HEK293 (cell line): ENCODE measurements around the gene C16orf74.

Source experiments
- SP3 ChIP-seq: fragments of 450-650 bp; formaldehyde crosslinking; IDR thresholded peaks from 2 replicates; pipeline ENCODE4 v1.5.1; 2016; ENCODE audit warnings: missing biosample characterization, missing genetic modification characterization
- YY1 ChIP-seq: fragments of 450-650 bp; formaldehyde crosslinking; IDR thresholded peaks from 2 replicates; pipeline ENCODE4 v1.5.1; 2018; ENCODE audit warnings: missing biosample characterization, missing genetic modification characterization
- ZNF221 ChIP-seq: fragments of 450-650 bp; formaldehyde crosslinking; IDR thresholded peaks from 2 replicates; pipeline ENCODE4 v1.5.1; 2017; ENCODE audit warnings: missing biosample characterization, missing genetic modification characterization, borderline replicate concordance
- ZNF274 ChIP-seq, 2 experiments: fragments of 200-500 bp in 1 of 2; fragments of 450-650 bp in 1 of 2; sonication (Bioruptor generic) in 1 of 2; formaldehyde crosslinking in 1 of 2; IDR thresholded peaks; 2 replicates each; pipeline versions ENCODE4 v1.5.1 to v1.6.1; 2014 to 2016; ENCODE audit warnings: borderline replicate concordance in 1 of 2, inconsistent platforms in 1 of 2, low read length in 1 of 2, missing biosample characterization in 1 of 2, missing genetic modification characterization in 1 of 2
- ZNF37A ChIP-seq: fragments of 450-650 bp; IDR thresholded peaks from 2 replicates; pipeline ENCODE4 v1.5.1; 2018; ENCODE audit warnings: missing biosample characterization, missing genetic modification characterization
- ZNF404 ChIP-seq: fragments of 450-650 bp; formaldehyde crosslinking; IDR thresholded peaks from 2 replicates; pipeline ENCODE4 v1.5.1; 2017; ENCODE audit warnings: missing biosample characterization, missing genetic modification characterization
- ZNF433 ChIP-seq: fragments of 450-650 bp; formaldehyde crosslinking; IDR thresholded peaks from 2 replicates; pipeline ENCODE4 v1.5.1; 2016; ENCODE audit warnings: missing biosample characterization, missing genetic modification characterization, low read depth
- ZNF561 ChIP-seq: fragments of 450-650 bp; IDR thresholded peaks from 2 replicates; pipeline ENCODE4 v1.5.1; 2018; ENCODE audit warnings: missing biosample characterization, missing genetic modification characterization, borderline replicate concordance
- TF ChIP-seq, protein P1 (sequence below): fragments of 450-650 bp; formaldehyde crosslinking; IDR thresholded peaks from 2 replicates; pipeline ENCODE4 v1.5.1; 2016; ENCODE audit warnings: missing biosample characterization, missing genetic modification characterization
- TF ChIP-seq, protein P2 (sequence below): fragments of 450-650 bp; formaldehyde crosslinking; IDR thresholded peaks from 2 replicates; pipeline ENCODE4 v1.5.1; 2016; ENCODE audit warnings: missing biosample characterization, missing genetic modification characterization
- TF ChIP-seq, protein P3 (sequence below): fragments of 450-650 bp; formaldehyde crosslinking; IDR thresholded peaks from 2 replicates; pipeline ENCODE4 v1.5.1; 2016; ENCODE audit warnings: missing biosample characterization, missing genetic modification characterization

DNA sequence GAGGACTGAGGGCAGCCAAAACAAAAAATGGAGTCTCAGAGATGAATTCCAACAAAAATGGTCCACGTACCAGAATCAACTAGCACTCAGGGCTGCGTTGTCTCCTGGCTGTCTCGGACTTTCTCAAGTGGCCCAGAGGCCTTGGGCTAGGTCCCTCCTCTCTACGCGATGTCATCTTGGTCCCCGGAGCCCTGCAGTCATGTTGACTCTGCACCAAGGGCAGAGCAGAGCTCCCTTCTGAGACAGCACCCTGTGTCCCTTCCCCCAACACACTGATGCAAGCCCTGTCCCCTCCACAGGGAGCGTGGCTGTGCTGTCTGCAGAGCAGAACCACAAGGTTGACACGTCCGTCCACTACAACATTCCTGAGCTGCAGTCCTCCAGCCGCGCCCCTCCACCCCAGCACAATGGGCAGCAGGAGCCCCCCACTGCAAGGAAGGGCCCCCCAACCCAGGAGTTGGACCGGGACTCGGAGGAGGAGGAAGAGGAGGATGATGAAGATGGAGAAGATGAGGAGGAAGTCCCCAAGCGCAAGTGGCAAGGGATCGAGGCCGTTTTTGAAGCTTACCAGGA lies 83.0 kb downstream of the C16orf74 start:
- no peak for TF ChIP-seq YY1 (tag by site-specific recombination)
- TF ChIP-seq ZNF561 = no peak
- TF ChIP-seq ZNF221 = no peak
- TF ChIP-seq, protein P1, sequence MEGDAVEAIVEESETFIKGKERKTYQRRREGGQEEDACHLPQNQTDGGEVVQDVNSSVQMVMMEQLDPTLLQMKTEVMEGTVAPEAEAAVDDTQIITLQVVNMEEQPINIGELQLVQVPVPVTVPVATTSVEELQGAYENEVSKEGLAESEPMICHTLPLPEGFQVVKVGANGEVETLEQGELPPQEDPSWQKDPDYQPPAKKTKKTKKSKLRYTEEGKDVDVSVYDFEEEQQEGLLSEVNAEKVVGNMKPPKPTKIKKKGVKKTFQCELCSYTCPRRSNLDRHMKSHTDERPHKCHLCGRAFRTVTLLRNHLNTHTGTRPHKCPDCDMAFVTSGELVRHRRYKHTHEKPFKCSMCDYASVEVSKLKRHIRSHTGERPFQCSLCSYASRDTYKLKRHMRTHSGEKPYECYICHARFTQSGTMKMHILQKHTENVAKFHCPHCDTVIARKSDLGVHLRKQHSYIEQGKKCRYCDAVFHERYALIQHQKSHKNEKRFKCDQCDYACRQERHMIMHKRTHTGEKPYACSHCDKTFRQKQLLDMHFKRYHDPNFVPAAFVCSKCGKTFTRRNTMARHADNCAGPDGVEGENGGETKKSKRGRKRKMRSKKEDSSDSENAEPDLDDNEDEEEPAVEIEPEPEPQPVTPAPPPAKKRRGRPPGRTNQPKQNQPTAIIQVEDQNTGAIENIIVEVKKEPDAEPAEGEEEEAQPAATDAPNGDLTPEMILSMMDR (tag by site-specific recombination) = no peak
- no peak for TF ChIP-seq ZNF37A (tag by site-specific recombination)
- no peak for TF ChIP-seq ZNF404 (tag by site-specific recombination)
- no peak for TF ChIP-seq ZNF274 (IDR thresholded peaks at IDR 0.05; ENCODE audit: low read length)
- TF ChIP-seq ZNF274 (tag by site-specific recombination; IDR thresholded peaks at IDR 0.05; ENCODE audit: borderline replicate concordance) = no peak
- TF ChIP-seq, protein P2, sequence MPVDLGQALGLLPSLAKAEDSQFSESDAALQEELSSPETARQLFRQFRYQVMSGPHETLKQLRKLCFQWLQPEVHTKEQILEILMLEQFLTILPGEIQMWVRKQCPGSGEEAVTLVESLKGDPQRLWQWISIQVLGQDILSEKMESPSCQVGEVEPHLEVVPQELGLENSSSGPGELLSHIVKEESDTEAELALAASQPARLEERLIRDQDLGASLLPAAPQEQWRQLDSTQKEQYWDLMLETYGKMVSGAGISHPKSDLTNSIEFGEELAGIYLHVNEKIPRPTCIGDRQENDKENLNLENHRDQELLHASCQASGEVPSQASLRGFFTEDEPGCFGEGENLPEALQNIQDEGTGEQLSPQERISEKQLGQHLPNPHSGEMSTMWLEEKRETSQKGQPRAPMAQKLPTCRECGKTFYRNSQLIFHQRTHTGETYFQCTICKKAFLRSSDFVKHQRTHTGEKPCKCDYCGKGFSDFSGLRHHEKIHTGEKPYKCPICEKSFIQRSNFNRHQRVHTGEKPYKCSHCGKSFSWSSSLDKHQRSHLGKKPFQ = no peak
- TF ChIP-seq SP3 (tag by site-specific recombination) = no peak
- TF ChIP-seq, protein P3, sequence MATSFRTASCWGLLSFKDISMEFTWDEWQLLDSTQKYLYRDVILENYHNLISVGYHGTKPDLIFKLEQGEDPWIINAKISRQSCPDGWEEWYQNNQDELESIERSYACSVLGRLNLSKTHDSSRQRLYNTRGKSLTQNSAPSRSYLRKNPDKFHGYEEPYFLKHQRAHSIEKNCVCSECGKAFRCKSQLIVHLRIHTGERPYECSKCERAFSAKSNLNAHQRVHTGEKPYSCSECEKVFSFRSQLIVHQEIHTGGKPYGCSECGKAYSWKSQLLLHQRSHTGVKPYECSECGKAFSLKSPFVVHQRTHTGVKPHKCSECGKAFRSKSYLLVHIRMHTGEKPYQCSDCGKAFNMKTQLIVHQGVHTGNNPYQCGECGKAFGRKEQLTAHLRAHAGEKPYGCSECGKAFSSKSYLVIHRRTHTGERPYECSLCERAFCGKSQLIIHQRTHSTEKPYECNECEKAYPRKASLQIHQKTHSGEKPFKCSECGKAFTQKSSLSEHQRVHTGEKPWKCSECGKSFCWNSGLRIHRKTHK (tag by site-specific recombination) = no peak
- no peak for TF ChIP-seq ZNF433
